ENCODE results near the gene LIMD2.

The LIMD2 gene

DNA sequence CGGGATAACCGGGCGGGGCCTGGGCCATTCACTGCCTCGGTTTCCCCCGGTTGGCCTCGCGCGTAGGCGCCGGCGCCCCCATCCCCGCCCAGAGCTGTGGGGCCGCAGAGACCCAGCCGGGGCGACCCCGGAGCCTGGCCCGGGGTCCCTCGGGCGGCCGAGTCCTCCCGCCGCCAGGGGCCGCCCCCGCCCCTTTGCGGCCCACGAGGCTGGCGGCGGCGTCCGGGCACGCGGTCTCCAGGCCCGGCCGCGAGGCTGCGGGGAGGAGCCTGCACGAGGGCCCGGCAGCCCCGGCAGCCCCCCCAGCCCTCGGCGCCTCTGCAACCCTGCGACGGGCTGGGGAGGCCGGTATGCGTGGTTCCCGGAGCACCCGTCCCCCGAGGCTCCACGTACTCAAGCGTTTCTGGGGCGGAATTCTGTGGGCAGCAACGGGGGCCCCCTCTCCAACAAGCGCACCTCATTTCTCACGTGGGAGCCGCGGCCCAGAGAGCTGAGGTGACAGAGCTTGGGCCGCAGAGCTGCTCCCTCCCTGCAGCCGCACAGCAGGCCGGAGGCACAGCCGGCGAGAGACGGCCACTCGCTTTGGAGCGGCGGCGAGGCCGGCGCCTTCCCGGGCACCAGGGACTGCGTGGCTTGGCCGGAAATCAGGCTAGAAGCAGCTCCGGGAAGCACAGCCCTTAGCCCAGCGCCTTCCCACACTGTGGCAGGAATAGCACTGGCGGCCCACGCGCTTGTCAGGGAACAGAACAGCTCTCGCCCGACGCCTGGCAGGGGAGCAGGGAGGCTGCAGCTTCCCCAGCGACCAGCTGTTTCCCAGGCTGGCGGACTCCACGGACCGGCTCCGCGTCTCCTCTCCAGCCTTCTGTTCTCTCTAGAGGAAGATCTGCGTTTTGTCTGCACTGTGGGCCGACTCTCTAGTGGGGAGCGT lies 867 bp upstream of the LIMD2 start:
- peak; percentile 47 for DNase-seq

DNA sequence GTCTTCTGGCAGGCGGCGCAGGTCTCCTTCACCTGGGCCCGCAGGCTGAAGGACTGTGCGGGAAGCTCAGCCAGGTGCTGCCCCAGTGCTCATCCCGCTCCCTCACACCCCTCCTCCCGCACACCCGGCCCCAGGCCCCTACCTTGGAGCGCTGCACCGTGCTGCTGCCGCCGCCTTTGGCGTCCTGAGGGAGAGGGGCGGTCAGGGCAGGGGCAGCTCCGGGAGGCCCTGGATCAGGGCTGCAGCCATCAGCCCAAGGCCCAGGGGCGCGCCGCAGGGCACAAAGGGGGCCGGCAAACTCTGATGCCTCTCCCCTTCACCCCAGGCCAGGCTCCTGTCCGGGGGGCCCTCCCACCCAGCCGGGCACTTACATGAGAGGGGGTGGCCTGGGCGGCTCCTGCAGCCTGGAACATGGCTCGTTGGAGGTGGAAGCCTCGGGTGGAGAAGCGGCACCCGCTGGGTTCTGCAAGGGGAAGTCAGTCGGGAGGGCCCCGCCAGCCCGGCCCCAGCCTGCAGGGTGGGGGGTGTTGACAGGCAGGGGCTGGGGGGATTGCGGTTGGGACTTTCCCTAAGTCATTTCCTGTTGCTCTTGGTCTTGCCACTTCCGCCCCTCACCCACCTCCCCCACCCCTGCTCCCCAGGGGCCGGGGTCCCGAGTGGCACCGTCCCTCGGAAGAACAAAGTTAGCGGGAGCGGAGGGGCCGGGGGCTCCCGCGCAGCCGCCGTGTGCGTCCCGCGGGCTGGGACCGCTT lies 863 bp downstream of the LIMD2 start:
- DNase-seq = peak; percentile 88

DNA sequence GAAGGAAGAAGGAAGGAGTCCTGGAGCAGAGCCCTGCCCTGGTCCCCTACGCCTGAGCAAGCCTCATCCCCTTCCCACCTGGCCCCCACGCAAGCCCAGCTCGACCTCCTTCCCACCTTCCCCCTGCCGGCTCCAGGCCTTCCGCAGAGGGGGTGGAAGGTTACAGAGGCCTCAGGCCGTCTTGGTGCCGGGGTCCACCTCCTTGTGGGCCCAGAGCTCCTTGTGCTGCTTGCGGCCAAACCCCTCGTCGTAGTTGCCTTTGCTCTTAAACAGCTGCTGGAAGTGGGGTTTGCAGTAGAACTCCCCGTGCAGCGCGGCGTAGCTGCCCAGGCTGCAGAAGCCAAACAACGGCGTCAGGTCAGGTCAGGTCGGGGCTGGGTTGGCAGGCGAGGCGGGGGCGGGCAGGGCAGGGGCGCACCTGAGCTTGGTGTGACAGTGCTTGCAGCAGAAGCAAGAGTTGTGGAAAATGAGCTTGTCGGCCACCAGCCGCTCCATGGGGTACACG lies 1.5 kb downstream of the LIMD2 start:
- DNase-seq = no peak

DNA sequence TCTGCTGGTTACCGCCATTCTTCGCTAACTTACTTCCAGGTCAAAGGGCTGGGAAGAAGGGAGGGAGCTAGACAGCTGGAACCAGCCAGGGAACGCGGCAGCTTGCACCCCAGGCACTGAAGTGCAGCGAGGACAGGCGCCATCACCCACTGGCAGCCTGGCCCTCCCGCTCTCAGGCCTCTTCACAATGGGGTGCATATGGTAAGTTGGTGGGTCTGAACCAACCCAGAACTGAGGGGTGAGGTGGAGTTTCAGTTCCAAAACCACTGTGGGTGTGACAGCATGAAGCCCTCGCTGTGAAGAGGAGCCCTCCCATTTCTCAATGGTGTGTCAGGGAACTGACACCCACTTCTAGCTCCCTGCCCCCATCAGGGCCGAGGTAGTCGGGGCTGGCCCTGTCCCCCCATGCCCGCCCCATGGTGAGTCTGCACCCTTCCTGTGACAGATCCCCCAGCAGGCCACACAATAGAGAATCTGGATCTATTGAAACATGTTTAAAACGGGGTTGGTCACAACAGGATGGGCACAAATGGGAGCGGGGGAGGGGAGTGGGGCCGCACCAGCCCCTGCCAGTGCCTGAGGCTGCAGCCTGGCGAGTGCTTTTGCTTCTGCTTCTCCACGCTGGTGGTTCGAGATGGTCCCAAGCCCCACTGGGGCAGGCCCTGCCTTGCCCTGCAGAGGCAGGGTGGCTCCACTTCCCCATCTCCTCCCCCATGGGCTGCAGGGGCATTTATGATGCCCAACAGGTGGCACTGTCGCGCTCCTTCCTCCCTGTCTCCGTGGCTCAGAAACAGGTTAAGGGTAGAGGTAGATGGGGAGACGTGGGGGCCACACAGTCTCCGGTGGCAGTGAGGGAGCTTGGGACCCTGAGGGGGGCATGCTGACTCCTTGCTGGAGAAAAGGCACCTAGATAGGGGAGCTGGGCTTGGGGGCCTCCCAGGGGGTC lies 2.3 kb downstream of the LIMD2 start:
- peak; percentile 78 for DNase-seq

DNA sequence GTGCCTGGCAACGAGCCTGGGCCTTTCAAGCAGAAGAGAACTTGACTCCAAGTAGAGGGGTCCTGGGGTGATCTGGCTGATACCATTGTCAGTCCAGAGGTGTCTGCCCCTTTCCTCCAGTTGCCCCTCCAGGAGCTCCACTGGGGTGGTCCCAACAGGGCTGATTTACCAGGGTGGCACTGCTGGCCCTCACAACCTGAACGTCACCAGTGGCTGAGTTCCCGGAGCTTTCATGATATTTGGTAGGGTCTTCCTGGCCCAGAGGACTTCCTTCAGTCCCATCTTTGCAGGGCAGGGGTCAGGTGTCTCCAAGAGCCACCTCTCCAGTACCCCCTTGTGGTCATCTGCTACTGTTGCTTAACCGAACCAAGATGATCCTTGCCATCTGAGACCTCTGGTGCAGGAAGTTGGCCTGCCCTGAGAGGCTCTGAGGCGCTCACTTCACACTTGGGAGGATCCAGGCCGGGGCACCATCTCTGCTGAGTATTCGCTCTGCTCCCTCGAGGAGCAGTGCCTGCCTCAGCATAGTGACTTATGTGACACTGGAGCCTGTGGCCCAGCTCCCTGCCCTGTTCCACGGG lies 3.5 kb downstream of the LIMD2 start:
- no peak for DNase-seq

DNA sequence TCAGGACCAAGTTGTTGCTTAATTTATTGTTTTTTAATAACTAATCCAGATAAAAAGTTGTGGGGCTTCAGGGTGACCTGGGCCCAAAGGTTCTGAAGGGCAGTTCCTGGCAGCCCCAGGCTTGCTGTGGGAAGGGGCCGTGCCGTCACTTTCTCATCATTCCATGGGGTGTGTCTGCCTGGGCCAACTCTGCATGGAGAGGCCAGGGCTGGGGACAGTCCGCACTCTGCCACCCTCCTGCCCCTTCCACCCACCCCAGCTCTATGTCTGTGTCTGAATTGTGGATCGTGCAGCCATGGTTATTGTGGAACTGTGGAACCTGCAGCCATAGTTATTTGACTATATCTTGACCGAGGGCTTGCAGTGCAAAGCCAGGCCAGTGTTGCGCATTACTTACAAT lies 4.0 kb downstream of the LIMD2 start:
- DNase-seq = no peak

DNA sequence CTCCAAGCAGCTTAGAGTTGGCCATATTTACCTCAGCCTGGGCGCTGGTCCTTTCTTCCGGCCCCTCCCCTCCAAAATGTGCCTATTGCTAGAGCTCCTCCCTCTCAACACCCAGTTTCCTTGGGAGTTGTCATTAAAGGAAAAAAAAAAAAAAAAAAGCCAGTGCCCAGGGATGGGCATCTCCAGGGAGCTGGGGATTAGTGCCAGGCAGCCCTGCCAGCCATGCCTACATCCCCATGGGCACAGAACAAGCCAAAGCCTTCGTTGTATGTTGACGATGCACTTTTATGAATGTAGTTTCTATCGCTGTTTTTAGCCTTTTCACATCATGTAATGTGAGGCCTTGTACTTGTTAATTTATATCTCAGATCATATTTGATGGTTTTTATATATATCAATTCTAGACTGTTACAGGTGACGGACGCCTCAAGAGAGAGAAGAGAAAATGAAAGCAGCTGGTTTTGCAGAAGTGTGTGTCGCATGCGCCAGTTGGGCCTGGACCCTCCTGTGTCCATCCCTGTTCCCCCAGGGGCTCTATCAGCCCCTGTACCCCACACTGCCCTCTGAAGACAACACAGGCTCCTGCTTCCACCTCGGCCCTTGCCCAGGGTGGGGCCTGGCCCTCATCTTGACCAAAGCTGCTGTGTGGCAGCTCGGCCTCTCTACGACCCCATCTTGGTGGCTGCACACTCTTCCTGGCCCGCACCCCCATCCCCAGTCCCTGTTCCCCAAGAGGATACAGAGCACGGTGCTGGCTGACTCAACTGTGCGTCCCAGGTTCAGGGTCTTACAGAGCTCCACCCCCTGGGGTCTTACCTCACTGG lies 4.8 kb downstream of the LIMD2 start:
- no peak for DNase-seq

DNA sequence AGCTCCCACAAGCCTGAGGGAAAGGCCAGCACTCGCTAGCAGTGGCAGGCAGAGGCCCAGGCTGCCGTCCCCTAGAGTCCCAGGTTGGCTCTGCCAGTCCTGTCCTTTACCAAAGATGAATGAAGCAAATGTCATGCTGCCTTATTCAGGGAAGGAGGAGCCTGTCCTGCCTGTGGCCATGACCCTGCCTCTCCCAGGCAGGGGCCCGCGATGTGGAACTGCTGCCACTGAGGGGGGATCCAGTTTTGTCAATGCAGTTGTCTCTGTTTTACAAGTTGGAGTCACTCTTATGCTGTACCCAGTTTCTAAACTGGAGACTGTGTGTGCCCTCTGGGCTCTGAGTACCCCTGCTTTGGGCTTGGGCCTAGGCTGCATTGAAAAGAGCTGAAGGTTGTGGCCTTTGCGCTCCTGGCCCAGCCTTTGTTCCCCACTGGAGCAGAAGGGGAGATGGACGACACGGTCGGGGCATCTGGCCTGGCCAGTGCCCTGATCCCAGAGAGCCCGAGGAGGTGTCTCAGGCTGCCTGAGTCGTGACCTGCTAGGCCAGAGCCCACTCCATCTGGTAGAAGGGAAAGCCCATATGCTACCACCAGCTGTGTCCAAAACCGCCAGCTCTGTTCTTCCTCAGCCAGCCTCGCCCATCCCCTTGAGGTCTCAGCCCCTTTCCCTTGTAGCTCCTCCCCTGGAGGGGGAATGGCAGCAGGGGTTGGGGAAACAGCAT lies 5.5 kb downstream of the LIMD2 start:
- no peak for DNase-seq

DNA sequence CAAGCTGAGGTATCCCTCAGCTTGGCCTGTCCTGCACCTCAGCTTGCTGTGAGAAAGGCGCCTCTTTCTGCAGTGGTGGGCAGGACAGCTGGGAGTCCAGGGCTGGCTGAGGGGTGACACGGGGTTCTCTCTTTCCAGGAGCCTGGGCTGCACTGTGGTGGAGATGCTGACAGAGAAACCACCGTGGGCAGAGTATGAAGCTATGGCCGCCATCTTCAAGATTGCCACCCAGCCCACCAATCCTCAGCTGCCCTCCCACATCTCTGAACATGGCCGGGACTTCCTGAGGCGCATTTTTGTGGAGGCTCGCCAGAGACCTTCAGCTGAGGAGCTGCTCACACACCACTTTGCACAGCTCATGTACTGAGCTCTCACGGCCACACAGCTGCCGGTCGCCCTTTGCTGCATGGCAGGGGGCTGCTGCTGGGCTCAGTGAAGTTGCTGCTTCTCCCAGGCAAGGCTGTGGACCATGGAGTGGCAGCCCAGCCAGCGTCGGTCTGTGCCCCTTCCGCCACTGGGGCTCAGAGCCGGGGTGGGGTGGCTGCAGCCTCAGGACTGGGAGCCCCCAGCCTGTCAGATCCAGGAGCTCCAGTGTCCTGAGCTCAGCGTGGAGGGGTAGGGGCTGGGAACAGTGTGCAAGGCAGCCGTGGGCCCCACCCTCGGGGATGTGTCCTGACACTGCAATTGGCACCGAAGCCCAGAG lies 6.4 kb downstream of the LIMD2 start:
- DNase-seq = no peak

DNA sequence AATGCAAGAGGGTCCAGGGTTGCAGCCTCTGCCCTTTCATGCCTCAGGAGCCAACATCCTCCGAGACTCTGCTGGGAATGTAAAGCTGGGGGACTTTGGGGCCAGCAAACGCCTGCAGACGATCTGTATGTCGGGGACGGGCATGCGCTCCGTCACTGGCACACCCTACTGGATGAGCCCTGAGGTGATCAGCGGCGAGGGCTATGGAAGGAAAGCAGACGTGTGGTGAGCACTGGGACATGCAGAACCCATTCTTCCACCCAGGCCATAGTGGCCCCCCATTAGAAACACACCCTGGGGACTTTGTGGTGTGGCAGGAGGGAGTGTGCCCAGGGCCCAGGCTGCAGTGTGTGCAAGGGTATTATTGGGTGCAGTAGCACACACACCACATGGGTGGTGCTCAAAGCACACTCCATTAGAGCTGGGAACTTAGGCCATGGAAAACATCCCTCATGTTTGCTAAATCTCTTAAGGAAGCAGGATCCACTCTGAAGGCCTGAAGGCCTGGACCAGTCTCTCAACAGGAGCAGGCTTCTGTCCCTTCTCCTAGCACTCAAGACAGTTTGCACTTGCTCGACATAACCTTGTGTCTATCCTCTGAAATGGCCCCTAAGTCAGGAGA lies 7.6 kb downstream of the LIMD2 start:
- no peak for DNase-seq

DNA sequence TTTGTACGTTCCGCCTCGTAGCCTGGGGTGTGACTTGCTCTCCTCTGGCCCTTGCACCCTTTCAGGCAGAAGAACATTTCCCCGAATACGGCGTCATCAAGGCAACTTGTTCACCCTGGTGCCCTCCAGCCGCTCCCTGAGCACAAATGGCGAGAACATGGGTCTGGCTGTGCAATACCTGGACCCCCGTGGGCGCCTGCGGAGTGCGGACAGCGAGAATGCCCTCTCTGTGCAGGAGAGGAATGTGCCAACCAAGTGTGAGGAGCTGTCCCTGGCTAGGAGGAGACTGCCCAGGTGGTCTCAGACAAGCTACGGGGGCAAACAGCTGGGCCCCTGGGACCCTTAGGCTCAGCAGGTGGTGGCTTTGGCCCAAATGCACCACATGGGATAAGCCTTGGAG lies 10.4 kb downstream of the LIMD2 start:
- DNase-seq = no peak

DNA sequence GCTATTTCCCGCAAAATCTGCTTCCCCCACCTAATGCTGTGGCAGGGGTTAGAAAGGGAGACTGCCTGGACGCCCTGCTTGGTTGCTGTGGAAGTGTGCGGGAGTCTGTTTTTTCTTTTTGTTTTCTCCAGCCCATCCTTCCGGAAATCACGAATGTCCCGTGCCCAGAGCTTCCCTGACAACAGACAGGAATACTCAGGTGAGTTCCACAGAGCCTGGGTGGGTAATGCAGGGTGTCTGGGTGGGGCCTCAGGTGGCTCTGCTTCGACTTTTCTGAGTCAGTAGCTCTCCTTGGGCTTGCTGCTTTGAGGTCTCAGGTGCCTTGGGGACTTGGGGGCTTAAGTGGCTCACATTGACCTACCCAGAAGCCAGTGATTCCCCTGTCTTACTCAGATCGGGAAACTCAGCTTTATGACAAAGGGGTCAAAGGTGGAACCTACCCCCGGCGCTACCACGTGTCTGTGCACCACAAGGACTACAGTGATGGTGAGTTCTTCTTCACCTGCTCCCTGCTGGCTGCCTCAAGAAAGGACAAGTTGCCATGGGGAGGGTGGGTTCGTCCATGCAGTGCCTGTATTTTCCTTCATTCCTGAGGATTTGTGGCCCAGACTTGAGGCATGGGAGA lies 11.4 kb downstream of the LIMD2 start:
- DNase-seq = no peak

DNA sequence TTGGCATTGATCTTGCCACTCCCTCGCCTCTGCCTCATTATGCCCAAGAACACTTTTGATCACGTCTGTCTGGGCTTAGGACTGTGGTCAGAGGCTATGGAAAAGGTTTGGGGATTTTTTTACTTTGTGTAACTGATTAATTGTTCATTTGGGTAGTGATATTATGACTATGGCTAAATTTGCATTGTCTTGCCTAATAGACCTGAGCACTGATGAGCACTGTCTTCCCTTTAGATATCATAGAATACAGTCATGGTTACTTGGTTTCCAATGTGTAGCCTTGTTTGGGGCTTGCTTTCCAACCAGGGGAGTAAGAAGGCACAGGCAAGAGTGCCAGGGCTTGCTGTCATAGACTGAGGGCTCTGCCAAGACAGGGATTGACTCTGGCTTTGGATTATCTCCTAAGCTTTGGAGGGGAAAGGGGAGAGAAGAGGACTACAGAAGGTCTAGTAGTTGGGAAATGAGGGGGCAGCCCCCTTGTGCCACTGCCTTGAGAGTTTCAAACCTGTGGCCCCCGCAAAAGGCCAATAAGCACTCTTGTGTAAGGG lies 13.7 kb downstream of the LIMD2 start:
- DNase-seq = no peak

DNA sequence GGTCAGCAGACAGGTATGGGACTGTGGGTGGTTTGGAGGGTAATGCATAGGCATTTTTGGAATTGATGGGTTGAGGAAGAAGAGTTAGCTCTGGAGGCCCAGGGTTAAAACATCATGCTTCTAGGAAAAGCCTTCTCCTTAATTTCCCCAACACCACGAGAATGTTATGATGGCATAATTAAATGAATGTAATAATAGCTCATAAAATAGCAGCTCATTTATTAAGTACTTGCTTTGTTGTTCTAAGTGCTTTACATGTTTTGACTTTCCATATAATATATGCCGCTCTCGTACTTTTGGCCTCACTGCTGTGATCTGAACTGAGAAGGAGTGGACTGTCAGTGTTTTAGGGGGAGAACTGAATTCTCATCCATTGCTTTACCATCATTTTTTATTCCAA lies 14.3 kb downstream of the LIMD2 start:
- DNase-seq = no peak

DNA sequence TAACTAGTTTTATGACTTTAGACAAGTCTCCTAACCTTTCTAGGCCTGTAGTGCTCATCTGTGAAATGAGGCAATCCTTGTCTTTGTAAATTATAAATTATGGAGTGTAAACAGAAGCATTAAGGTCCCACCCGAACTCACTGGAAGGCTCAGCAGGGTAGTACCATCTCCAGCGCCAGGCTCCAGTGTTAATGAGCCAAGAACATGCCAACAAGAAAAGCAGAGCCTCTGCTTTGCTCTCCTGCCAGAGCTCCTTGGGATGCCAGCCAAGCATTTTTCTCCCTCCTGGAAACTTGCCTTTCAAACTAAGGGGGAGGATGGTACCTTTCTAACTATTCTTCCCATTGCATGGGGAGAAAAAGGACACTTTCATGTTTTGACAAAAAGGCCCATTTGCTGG lies 14.9 kb downstream of the LIMD2 start:
- no peak for DNase-seq

DNA sequence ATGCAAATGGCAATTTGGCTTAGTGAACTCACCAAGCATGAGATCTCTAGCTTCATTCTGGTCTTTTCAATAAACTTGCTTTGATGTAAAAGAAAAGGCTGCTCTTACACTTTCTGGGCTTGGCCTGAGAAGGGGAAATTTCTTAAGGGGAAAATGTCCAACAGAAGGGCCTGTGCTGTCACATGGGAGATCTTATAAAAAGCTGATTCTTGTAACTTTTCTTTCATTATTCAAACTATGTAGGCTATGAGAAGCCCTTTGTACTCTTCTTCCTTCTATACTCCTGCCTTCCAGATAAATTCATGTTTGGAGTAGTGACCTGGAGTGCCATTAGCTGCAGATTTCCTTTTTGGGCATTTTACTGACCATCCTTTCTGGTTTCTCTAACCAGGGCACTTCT lies 16.9 kb downstream of the LIMD2 start:
- DNase-seq = no peak

DNA sequence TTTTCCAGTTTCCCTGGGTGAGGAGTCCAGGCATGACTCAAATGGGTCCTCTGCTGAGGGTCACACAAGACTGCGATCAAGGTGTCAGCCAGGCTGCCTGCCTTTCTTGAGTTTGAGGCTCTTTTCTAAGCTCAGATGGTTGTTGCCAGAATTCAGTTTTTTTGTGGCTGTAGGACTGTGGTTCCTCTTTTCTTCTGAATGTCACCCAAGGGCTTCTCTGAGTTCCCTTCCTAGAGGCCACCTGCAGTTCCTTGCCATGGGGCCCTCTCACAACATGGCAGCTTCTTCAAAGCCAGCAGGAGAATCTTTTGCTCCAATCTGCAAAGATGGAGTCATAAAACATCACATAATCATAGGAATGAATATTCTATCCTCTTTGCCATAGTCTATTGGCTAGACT lies 17.5 kb downstream of the LIMD2 start:
- DNase-seq = no peak

DNA sequence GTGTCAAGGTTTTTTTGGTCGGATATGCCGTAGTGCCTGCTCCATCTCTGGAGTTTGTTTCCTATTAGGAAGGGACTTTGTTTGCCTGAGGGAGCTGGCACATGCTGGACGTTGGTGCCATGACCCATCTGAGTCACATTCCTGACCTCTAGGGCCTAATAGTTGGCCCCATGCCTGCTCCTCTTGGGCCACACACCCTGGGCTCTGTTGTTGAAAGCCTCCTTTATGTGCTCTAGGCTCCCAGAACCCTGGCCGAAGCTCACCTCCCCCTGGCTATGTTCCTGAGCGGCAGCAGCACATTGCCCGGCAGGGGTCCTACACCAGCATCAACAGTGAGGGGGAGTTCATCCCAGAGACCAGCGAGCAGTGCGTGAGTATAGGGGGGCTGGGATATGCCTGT lies 18.4 kb downstream of the LIMD2 start:
- DNase-seq = no peak

DNA sequence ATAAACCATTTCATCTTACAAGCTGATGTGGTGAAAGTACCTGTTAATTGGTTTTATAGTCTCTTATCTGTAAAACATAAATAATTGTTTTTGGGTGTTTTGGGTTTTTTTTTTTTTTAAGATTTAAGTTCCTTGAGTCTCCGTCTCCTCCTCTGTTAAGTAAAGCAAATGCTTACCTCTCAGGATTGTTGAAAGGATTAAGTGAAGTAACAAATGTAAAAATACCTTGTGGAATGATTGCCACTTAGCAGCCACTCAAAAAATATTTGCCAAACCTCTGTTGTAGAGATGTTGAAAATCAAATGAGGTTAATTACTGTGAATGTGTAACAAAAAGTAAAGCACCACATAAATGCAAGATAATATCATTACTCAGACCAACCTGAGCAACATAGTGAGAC lies 19.2 kb downstream of the LIMD2 start:
- no peak for DNase-seq
